SK-N-SH (cell line): ENCODE results near the gene PRKCH. TPM values are rescaled to one million over a fixed set of nuclear protein-coding genes. Genes with fewer than 3 reads are reported as not detected.

ENCODE experiments used
- CTCF ChIA-PET: fragments of 300-600, 350-600 bp; formaldehyde crosslinking; extraction: SDS; loops from one replicate; lab custom pipeline; 2021; lab: Yijun Ruan, JAX
- POLR2A ChIA-PET: fragments of 350-600 bp; sonication (Branson Sonifier 250); formaldehyde crosslinking; extraction: SDS; loops from one replicate; lab custom pipeline; 2020; ENCODE audit warnings: antibody characterized with exemption, inconsistent platforms; lab: Yijun Ruan, JAX
- DNase-seq: peaks from one replicate; pipeline ENCODE4 v3.0.0; 2012
- H2AFZ ChIP-seq: fragments of 200-600 bp; sonication (generic); 2 replicates; pipeline ENCODE4 v1.8.1; 2016; ENCODE audit warnings: antibody characterized with exemption, mild to moderate bottlenecking, low read depth
- H3F3A ChIP-seq: fragments of 200-600 bp; sonication (generic); replicated peaks from 2 replicates; pipeline ENCODE3; 2016; ENCODE audit warnings: antibody characterized with exemption, mild to moderate bottlenecking; ENCODE audit not compliant: insufficient read depth
- H3K27ac ChIP-seq, 2 experiments: fragments of 200-500 bp in 1 of 2; fragments of 200-600 bp in 1 of 2; sonication (Bioruptor generic) in 1 of 2; sonication (generic), shearing (Covaris generic) in 1 of 2; 2 replicates each; pipeline versions ENCODE4 v1.5.1 to v1.6.1; 2014 to 2016; ENCODE audit warnings: low read depth in 2 of 2, inconsistent platforms in 1 of 2, low read length in 1 of 2, mild to moderate bottlenecking in 1 of 2, mixed read lengths in 1 of 2
- H3K27me3 ChIP-seq: fragments of 200-600 bp; sonication (generic), shearing (Covaris generic); 2 replicates; pipeline ENCODE4 v1.6.1; 2016; ENCODE audit warnings: mixed run types; ENCODE audit not compliant: insufficient read depth
- H3K36me3 ChIP-seq, 2 experiments: fragments of 200-500 bp in 1 of 2; fragments of 200-600 bp in 1 of 2; sonication (Bioruptor generic) in 1 of 2; sonication (generic) in 1 of 2; replicated peaks in 1 of 2; 2 replicates each; pipeline versions ENCODE3 to v1.5.1; 2014 to 2016; ENCODE audit warnings: low read length in 1 of 2, mild to moderate bottlenecking in 1 of 2; ENCODE audit not compliant: insufficient read depth in 2 of 2, control insufficient read depth in 1 of 2
- H3K4me1 ChIP-seq, 2 experiments: fragments of 200-500 bp in 1 of 2; fragments of 200-600 bp in 1 of 2; sonication (Bioruptor generic) in 1 of 2; sonication (generic), shearing (Covaris generic) in 1 of 2; 2 replicates each; pipeline versions ENCODE4 v1.5.1 to v1.6.1; 2014 to 2016; ENCODE audit warnings: low read depth in 1 of 2, low read length in 1 of 2, mixed run types in 1 of 2; ENCODE audit not compliant: insufficient read depth in 2 of 2, control insufficient read depth in 1 of 2
- H3K4me2 ChIP-seq: fragments of 200-600 bp; sonication (generic), shearing (Covaris generic); 2 replicates; pipeline ENCODE4 v1.6.1; 2017; ENCODE audit warnings: mixed run types
- H3K4me3 ChIP-seq, 2 experiments: fragments of 200-500 bp in 1 of 2; fragments of 200-600 bp in 1 of 2; sonication (Bioruptor generic) in 1 of 2; sonication (generic), shearing (Covaris generic) in 1 of 2; 2 replicates each; pipeline versions ENCODE4 v1.5.1 to v1.8.1; 2014 to 2016; ENCODE audit warnings: low read depth in 2 of 2, inconsistent platforms in 1 of 2, low read length in 1 of 2, mild to moderate bottlenecking in 1 of 2, mixed read lengths in 1 of 2, moderate library complexity in 1 of 2
- H3K79me2 ChIP-seq: fragments of 200-600 bp; sonication (generic); 2 replicates; pipeline ENCODE4 v1.8.1; 2017; ENCODE audit warnings: mild to moderate bottlenecking; ENCODE audit not compliant: insufficient read depth
- H3K9ac ChIP-seq: fragments of 200-600 bp; sonication (generic); 2 replicates; pipeline ENCODE4 v1.6.1; 2017; ENCODE audit warnings: mixed run types
- H3K9me2 ChIP-seq: fragments of 200-600 bp; sonication (generic); 2 replicates; pipeline ENCODE4 v1.6.1; 2017; ENCODE audit warnings: mixed run types
- H3K9me3 ChIP-seq: fragments of 200-600 bp; sonication (generic); 2 replicates; pipeline ENCODE4 v1.6.1; 2017; ENCODE audit warnings: mixed run types, mild to moderate bottlenecking, moderate library complexity
- H4K20me1 ChIP-seq: fragments of 200-600 bp; sonication (generic); 2 replicates; pipeline ENCODE4 v1.6.1; 2017; ENCODE audit warnings: mild to moderate bottlenecking, mixed run types; ENCODE audit not compliant: insufficient read depth
- EP300 ChIP-seq, 2 experiments: IDR thresholded peaks; 2 replicates each; pipeline versions ENCODE4 v1.4.0 to v1.6.1; 2012; ENCODE audit warnings: borderline replicate concordance in 1 of 2, low read depth in 1 of 2, low read length in 1 of 2
- FOSL2 ChIP-seq: IDR thresholded peaks from 2 replicates; pipeline ENCODE4 v1.4.0; 2012; ENCODE audit warnings: low read depth, mild to moderate bottlenecking, moderate library complexity, borderline replicate concordance
- FOXM1 ChIP-seq: IDR thresholded peaks from 2 replicates; pipeline ENCODE4 v1.4.0; 2012; ENCODE audit warnings: low read depth, mild to moderate bottlenecking
- GATA2 ChIP-seq: sonication (generic); formaldehyde crosslinking; IDR thresholded peaks from 2 replicates; pipeline ENCODE4 v1.5.0; 2020; ENCODE audit warnings: mild to moderate bottlenecking, missing genetic modification reagents
- JUND ChIP-seq: IDR thresholded peaks from 2 replicates; pipeline ENCODE4 v1.4.0; 2012
- MAX ChIP-seq: IDR thresholded peaks from 2 replicates; pipeline ENCODE4 v1.4.0; 2012; ENCODE audit warnings: low read depth
- MEF2A ChIP-seq: IDR thresholded peaks from 2 replicates; pipeline ENCODE4 v1.4.0; 2012; ENCODE audit warnings: low read depth, borderline replicate concordance
- MXI1 ChIP-seq: IDR thresholded peaks from 2 replicates; pipeline ENCODE4 v1.6.1; 2012; ENCODE audit warnings: mild to moderate bottlenecking, low read depth, low read length, improper control_type of control experiment
- POLR2AphosphoS5 ChIP-seq: IDR thresholded peaks from 2 replicates; pipeline ENCODE4 v1.6.1; 2012; ENCODE audit warnings: low read depth, low read length
- RAD21 ChIP-seq: IDR thresholded peaks from 2 replicates; pipeline ENCODE4 v1.6.1; 2012; ENCODE audit warnings: mild to moderate bottlenecking, low read length
- RFX5 ChIP-seq: IDR thresholded peaks from 2 replicates; pipeline ENCODE4 v1.6.1; 2012; ENCODE audit warnings: mild to moderate bottlenecking, improper control_type of control experiment, low read length
- SIN3A ChIP-seq: IDR thresholded peaks from 2 replicates; pipeline ENCODE4 v1.6.1; 2012; ENCODE audit warnings: low read depth, mild to moderate bottlenecking, low read length, moderate library complexity, borderline replicate concordance
- TAF1 ChIP-seq: IDR thresholded peaks from 2 replicates; pipeline ENCODE4 v1.6.1; 2012; ENCODE audit warnings: low read depth, mild to moderate bottlenecking, low read length, moderate library complexity, borderline replicate concordance
- TEAD4 ChIP-seq: IDR thresholded peaks from 2 replicates; pipeline ENCODE4 v1.4.0; 2012; ENCODE audit warnings: mild to moderate bottlenecking, borderline replicate concordance; ENCODE audit not compliant: insufficient read depth
- ZBTB33 ChIP-seq: IDR thresholded peaks from 2 replicates; pipeline ENCODE4 v1.4.0; 2012; ENCODE audit warnings: low read depth, borderline replicate concordance
- WGBS: methylation state at CpG from one replicate; pipeline ENCODE4 v1.1.6; 2017; ENCODE audit warnings: low lambda C conversion rate; 5-methylcytosine and 5-hydroxymethylcytosine counted together
- polyA plus RNA-seq, 3 experiments: library from polyadenylated mRNA; depleted of rRNA; stranded (reverse); fragments of >200 nt; gene quantifications; 2 replicates each; pipeline ENCODE4 v1.2.3, GENCODE V29; 2012
- TF ChIP-seq, protein P1 (sequence below): fragments of 200-600 bp; sonication (generic); IDR thresholded peaks from 2 replicates; pipeline ENCODE4 v1.6.1; 2017; ENCODE audit warnings: antibody characterized with exemption, mild to moderate bottlenecking, moderate library complexity
- TF ChIP-seq, protein P2 (sequence below): fragments of 150-350 bp; IDR thresholded peaks from 2 replicates; pipeline ENCODE4 v1.6.1; 2016; ENCODE audit warnings: mild to moderate bottlenecking, low read depth, low read length

PRKCH gene
- polyA plus RNA-seq, 1 of the 3 experiments (the other 2 are of a cell fraction) = 4.2 TPM

- no peaks in the 10 kb centered on the region for H3K9me2 ChIP-seq
- H3K9ac ChIP-seq = no peak overlapping the region
- H3K4me2 ChIP-seq = no peak overlapping the region
- no peak for DNase-seq
- no peaks in the 10 kb centered on the region for H3F3A ChIP-seq
- 56% methylated on average over 2 of the region's 2 CpGs for WGBS
- H4K20me1 ChIP-seq = no peaks in the 10 kb centered on the region
- CTCF ChIA-PET = interaction anchor here (1.2 kb wide), 1 partner anchor 11 kb away, joined by 3 read pairs; no protein-coding TSS in a partner anchor
- TF ChIP-seq TAF1 = no peak
- no peak for TF ChIP-seq MEF2A
- no peak for TF ChIP-seq JUND
- TF ChIP-seq, protein P1, sequence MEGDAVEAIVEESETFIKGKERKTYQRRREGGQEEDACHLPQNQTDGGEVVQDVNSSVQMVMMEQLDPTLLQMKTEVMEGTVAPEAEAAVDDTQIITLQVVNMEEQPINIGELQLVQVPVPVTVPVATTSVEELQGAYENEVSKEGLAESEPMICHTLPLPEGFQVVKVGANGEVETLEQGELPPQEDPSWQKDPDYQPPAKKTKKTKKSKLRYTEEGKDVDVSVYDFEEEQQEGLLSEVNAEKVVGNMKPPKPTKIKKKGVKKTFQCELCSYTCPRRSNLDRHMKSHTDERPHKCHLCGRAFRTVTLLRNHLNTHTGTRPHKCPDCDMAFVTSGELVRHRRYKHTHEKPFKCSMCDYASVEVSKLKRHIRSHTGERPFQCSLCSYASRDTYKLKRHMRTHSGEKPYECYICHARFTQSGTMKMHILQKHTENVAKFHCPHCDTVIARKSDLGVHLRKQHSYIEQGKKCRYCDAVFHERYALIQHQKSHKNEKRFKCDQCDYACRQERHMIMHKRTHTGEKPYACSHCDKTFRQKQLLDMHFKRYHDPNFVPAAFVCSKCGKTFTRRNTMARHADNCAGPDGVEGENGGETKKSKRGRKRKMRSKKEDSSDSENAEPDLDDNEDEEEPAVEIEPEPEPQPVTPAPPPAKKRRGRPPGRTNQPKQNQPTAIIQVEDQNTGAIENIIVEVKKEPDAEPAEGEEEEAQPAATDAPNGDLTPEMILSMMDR = no peak
- TF ChIP-seq GATA2 = no peak
- no peak for TF ChIP-seq SIN3A
- no peak for TF ChIP-seq FOSL2
- no peak for TF ChIP-seq POLR2AphosphoS5
- no peak for TF ChIP-seq RAD21
- TF ChIP-seq, protein P2, sequence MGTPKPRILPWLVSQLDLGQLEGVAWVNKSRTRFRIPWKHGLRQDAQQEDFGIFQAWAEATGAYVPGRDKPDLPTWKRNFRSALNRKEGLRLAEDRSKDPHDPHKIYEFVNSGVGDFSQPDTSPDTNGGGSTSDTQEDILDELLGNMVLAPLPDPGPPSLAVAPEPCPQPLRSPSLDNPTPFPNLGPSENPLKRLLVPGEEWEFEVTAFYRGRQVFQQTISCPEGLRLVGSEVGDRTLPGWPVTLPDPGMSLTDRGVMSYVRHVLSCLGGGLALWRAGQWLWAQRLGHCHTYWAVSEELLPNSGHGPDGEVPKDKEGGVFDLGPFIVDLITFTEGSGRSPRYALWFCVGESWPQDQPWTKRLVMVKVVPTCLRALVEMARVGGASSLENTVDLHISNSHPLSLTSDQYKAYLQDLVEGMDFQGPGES = no peak
- TF ChIP-seq FOXM1 = no peak
- TF ChIP-seq RFX5 = no peak
- TF ChIP-seq EP300 (IDR thresholded peaks at IDR 0.05; ENCODE audit: borderline replicate concordance in 1 of 2, low read depth in 1 of 2, low read length in 1 of 2) = no peak
- no peak for TF ChIP-seq MXI1
- no peak for TF ChIP-seq MAX
- no peak for TF ChIP-seq TEAD4
- TF ChIP-seq ZBTB33 = no peak
- H3K4me1 ChIP-seq = no peaks in the 10 kb centered on the region; a peak in 1 of 4 replicates
- H3K27me3 ChIP-seq = no peaks in the 10 kb centered on the region
- no peak overlapping the region for H3K27ac ChIP-seq
- no peaks in the 10 kb centered on the region for H3K79me2 ChIP-seq
- POLR2A ChIA-PET = no interaction called here
- no peak overlapping the region for H2AFZ ChIP-seq
- no peaks in the 10 kb centered on the region for H3K36me3 ChIP-seq
- H3K4me3 ChIP-seq = no peak overlapping the region
- no peaks in the 10 kb centered on the region for H3K9me3 ChIP-seq
Measured at GRCh38 chr14:61428261-61428660, 106.9 kb downstream of the PRKCH start.
